Left colon (tissue), 2 donors: ENCODE measurements around the gene SYMPK. TPM values are rescaled to one million over a fixed set of nuclear protein-coding genes. Genes with fewer than 3 reads are reported as not detected.
"Not testable (repeated sequence)": the region's sequence is repeated elsewhere in the genome, so short reads cannot be mapped to it uniquely, and the experiment has no call there.

Source experiments
- ATAC-seq: fragments of 200-7000 bp; cut with Tn5 transposase; one replicate; pipeline ENCODE4 v1.9.1; 2020; ENCODE audit warnings: mild to moderate bottlenecking, moderate library complexity
- DNase-seq, 2 donors: peaks; one replicate each; pipeline ENCODE4 v3.0.0-alpha.2; 2020
- intact Hi-C, 2 donors: fragments of 100-400 bp; cut with DNase I in 1 of 2; cut with micrococcal nuclease in 1 of 2; formaldehyde crosslinking; loops; one replicate each; pipeline versions ENCODE4 v1.11.2 to v1.14.0; 2022; cut with DNase I, micrococcal nuclease
- total RNA-seq, 2 donors: library from RNA; stranded (reverse); fragmentation: NEBNext Ultra II Directional; extraction: Animal tissue kit (Norgen Biotek cat#: 25700); gene quantifications; one replicate each; pipeline ENCODE4 v1.2.1, GENCODE V29; 2021
- donor health status: DM: no; HTN: no; CAD: no.
- donor health status: DM: yes; HTN: yes; CAD: no.

Gene SYMPK
- total RNA-seq, 2 donors from 2014 or later, result 53.8 to 62.7 TPM

DNA sequence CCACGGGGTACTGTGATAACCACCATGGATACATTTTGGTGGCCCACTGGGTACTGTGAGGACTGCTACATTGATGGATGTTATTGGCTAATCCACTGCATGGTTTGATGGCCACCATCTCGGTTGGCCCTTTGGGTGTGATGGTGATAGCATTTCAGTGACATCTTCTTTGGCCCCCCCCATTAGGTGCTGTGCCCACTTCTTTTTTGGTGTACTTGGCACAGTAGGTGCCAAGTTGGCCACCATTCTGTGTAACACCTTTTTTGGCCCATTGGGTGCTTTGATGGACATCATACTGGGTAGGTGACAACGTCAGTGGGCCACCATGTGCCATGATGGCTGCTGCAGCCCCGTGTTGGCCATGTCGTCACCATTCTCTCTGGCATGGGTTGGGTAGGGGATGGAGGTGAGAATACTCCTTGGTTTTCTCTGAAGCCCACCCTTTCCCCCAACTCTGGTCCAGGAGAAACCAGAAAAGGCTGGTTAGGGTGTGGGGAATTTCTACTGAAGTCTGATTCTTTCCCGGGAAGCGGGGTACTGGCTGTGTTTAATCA, 10.3 kb upstream of the SYMPK start:
- ATAC-seq, result no peak
- intact Hi-C loops, result no loop called here
- DNase-seq, result no peak

DNA sequence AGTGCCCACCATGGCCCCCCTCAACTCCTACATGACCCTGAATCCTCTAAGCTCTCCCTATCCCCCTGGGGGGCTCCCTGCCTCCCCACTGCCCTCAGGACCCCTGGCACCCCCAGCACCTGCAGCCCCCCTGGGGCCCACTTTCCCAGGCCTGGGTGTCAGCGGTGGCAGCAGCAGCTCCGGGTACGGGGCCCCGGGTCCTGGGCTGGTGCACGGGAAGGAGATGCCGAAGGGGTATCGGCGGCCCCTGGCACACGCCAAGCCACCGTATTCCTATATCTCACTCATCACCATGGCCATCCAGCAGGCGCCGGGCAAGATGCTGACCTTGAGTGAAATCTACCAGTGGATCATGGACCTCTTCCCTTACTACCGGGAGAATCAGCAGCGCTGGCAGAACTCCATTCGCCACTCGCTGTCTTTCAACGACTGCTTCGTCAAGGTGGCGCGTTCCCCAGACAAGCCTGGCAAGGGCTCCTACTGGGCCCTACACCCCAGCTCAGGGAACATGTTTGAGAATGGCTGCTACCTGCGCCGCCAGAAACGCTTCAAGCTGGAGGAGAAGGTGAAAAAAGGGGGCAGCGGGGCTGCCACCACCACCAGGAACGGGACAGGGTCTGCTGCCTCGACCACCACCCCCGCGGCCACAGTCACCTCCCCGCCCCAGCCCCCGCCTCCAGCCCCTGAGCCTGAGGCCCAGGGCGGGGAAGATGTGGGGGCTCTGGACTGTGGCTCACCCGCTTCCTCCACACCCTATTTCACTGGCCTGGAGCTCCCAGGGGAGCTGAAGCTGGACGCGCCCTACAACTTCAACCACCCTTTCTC, 9.4 kb upstream of the SYMPK start:
- ATAC-seq, result no peak
- DNase-seq, result no peak
- intact Hi-C loops, result no loop called here

DNA sequence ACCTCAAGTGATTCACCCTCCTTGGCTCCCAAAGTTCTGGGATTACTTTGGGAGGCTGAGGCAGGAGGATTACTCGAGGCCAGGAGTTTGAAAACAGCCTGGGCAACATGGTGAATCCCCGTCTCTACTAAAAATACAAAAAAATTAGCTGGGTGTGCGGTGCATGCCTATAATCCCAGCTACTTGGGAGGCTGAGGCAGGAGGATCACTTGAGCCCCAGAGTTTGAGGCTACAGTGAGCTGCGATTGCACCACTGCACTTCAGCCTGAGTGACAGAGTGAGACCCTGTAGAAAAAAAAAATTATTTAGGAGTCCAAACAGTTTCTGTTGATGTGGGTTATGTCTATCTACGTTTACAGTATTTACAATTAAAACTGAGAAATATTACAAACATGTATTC, 7.9 kb upstream of the SYMPK start:
- DNase-seq (no peak), ATAC-seq (no peak)
- intact Hi-C loops, result no loop called here

DNA sequence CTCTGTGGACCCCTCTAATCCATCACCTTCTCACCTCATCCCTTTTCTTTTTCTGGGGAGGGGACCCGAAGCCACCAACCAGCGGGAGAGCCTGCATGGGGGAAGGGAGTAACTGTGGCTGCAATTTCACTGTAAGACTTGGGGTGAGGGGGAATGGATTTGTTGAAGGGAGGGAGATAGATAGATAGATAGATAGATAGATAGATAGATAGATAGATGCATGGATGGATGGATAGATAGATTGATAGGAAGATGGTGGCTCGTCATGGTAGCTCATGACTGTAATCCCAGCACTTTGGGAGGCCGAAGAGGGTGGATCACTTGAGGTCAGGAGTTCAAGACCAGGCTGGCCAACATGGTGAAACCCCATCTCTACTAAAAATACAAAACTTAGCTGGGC, 4.3 kb upstream of the SYMPK start:
- DNase-seq, ATAC-seq, intact Hi-C loops: not testable (repeated sequence)

DNA sequence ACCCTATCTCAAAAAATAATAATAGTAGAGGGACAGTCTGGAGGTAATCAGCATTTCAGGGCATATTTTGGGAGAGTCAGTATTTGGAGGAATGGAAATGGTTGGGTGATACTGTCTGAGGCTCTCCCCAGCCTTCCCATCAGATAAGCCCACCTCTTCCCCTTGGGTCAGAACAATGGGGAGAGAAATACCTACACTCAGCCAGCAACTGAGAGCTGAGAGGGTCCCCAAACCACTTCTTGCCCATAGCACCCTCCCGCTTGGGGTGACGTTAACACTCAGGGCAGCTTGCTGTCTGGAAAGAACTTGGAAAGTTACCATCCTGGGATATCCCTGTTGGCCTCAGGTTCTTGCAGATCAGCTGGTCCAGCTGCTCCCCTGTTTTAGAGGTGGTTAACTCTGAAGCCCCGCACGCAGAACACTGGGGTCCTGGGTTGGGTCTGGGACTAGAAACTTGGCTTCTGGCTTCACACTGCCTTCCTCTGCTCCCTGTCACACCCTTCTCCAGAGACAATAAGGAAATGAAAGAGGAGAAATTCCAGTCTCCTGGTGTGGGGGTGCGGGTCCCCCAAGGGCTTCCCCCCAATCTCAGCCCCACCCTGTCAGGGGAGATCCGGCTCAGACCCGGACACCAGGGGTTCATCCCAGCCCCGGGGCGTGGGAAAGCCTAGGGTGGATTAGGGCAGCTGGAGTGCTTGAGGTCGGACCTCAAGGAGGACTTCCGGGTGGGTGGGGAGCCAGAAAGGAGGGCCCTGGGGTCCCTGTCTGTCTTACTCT, 3.6 kb upstream of the SYMPK start:
- DNase-seq (peak; percentile 58 to 65), ATAC-seq (peak; percentile 27)
- intact Hi-C loops, result no loop called here

DNA sequence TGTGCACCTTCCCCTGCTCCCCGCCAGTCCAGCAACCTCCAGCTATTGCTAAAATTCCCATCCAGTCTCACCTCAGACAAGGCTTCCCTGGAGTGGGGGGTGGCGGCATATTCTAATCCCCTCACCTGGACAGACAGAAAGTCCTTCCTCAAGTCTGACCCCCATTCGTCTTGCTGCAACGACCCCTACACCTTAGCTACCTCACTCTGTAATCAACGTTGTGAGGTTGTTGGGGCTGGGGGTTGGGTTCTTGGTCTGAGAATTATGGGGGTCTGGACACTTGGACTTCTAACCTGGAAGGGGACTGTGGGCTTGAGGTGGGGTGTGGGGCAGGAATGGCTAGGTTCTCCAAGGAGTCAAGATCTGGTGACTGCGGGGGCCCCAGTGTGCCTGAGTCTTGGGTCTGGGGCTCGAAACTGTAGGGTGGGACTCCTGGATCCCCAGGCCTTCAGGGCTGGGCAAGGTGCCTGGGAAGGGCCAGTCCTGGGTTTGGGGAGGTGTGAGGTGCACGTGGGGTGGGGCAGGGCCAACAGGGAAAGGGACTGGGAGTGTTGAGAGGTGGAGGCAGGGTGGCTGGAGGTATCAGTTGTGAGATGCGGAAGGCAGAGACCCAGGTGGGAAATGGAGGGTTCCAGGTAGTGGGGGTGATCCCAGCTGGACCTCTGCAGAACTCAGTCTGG, 2.5 kb upstream of the SYMPK start:
- intact Hi-C loops, result no loop called here
- ATAC-seq, result peak; percentile 11
- DNase-seq, result peak; percentile 50 to 70

DNA sequence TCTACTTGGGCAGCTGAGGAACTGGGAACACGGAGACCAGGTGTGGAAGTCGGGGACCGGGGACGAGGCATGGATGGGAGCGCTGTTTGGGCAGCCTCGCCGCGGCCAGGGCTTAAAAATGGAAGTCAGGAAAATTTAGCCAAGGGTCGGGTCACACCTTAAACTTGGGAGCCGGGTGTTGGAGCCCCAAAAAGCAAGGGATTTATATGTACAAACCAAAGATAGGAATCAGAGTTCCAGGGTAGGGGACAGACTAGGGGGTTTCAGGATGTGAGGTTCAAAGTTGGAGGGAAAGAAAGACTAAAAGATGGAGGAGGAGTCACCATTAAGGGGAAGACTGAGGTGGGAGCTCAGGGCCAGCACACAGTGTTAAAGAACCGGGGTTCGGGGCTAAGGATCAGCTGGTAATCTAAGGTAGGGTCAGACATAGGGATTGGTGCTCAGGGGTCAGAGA, 1.7 kb upstream of the SYMPK start:
- intact Hi-C loops, result no loop called here

DNA sequence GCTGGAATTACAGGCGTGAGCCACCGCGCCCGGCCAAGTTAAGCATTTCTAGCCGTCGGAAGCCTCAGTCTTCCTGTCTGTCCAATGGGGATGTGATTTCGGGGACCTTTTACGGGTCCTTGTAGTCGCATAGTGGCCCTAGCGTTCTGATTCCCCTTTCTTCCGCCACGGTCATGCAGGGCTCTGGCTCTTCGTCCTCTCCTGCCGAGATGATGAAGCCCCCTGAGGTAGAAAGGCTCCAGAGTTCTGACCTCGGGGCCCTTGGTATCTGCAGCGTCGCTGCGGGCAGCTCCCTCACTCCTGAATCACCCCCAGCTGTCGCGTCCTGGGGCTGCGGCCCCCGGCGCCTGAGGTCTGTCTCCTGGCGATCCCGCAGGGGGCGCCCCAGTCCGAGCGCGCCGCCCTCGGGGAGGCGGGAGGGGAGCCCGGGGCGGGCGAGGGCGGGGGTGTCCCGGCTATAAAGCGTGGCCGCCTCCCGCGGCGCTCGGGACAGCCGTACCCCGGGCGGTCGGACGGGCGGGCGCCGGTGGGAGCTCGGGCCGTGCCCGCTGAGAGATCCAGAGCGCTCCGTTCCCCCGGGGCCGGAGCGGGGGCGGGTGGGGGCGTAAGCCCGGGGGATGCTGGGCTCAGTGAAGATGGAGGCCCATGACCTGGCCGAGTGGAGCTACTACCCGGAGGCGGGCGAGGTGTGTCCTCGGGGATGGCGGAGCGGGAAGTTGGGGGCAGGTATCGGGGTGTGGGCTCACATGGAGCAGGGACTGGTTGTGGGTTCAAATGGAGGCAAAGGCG, 1.1 kb upstream of the SYMPK start, which contains the start of gene FOXA3:
Gene FOXA3 (plus strand): TSS at position 487 of the 789 bp plus-strand sequence. CDS start 131 bp downstream, at position 618.
- peak; percentile 67 for ATAC-seq
- DNase-seq, result peak; percentile 68 to 77
- intact Hi-C loops, result no loop called here

More for the DNA sequence above, 1.7 kb upstream of the SYMPK start:
- no peak for DNase-seq
- ATAC-seq, result no peak

DNA sequence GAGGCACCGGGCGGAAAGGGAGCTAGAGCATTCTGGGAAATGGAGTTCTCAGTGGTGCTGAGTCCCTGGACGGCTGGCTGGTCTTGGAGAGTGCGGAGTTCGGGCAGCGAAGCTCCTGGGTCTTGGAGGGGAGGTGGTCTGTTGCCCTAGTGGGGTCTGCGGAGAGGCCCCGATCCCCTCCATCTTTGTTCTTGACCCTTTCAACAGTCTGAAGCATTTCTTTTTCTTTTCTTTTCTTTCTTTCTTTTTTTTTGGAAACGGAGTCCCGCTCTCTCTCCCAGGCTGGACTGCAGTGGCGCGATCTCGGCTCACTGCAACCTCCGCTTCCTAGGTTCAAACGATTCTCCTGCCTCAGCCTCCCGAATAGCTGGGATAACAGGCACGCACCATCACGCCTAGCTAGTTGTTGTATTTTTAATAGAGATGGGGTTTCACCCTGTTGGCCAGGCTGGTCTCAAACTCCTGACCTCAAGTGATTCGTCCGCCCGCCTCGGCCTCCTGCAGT, 440 bp upstream of the SYMPK start:
- intact Hi-C loops, result no loop called here
- ATAC-seq, result no peak
- peak in 1 of 2 donors; percentile 48 for DNase-seq

DNA sequence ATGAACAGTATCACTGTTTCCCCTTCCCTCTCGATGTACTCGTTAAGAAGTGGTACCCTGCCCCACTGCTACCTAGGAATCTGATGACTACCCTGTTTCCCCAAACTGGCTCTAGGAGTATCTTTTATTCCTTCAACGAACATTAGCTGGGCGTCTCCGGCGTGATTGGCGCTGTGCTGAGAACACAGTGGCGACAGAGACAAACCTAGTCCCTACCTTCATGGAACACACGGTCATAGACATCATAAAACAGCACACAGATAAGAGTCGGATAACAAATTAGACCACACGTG, 730 bp downstream of the SYMPK start:
- intact Hi-C loops, result no loop called here
- ATAC-seq (peak; percentile 46), DNase-seq (no peak)

DNA sequence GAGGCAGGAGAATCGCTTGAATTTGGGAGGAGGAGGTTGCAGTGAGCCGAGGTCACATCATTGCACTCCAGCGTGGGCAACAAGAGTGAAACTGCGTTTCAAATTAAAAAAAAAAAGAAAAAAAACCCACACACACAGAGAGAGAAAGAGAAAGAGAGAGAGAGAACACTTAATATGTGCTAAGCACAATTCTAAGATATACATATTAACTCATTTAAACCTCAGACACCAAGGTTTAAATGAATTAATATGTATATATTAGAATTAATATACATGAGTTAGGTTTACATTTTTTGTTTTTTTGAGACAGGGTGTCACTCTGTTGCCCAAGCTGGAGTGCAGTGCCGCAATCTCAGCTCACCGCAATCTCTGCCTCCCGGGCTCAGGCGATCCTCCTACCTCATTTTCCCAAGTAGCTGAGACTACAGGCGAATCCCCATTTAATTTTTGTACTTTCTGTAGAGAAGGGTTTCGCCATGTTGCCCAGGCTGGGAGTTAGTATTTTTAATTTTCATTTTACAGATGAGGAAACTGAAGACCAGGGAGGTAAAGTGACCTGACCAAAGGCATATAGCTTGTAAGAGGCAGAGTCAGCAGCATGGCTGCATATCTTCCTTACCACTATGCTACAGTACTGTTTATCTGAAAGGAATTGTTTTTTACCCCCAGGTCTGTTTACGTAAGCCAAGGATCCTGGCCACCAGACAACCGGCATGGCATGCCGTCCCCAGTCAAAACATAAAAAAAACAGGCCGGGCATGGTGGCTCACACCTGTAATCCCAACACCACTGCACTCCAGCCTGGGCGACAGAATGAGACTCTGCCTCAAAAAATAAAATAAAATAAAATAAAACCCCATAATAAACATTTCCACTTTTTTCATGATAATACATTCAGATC, 2.3 kb downstream of the SYMPK start:
- DNase-seq (no peak), ATAC-seq (no peak)
- intact Hi-C loops, result no loop called here

DNA sequence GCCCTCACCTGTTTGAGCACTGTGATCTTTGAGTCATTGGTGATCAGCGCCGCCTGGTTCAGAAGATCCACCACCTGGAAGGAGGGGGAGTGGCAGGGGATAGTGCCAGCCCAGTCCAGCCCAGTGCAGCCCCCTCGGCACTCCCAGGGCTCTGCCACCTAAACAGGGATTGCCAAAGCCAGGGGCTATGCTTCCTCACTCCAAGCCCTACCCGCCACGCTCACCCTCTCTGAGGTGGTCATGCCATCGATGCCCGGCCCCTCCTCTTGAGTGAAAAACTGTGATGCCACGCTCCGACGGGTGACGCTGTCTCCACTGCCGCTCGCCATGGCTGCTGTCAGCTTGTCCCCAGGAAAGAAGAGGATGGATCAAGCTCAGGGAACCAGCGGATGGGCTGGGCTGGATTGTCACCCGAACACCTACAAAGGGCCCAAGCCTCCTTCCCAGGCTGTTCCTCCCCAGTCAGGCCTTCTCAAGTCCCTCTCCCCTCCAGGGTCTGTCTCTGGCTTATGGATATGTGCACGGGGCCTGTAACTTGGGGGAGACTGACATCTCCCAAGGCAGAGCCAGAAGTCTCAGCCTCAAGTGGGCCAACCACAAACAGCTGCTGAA, 8.7 kb downstream of the SYMPK start:
- no peak for ATAC-seq
- intact Hi-C loops, result no loop called here
- DNase-seq, result no peak

DNA sequence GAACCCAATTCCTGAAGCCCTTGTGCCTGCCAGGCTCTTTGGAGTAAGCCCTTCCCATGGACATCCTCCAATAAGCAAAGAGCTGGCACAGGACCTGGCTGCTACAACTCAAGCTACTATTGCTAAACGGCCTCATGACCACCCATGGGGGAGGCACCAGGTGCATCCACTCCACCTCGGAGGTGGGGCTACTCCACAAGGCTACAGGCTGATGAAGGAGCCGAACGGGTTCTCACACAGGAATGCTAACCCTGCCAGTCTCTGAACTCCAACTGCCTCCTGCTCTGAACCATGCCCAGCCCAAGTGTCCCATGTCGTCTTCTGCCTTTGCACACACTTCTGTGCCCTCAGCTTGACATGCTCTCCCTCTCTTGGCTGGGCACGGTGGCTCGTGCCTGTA, 10.0 kb downstream of the SYMPK start:
- intact Hi-C loops, result no loop called here
- ATAC-seq, result no peak
- no peak for DNase-seq

DNA sequence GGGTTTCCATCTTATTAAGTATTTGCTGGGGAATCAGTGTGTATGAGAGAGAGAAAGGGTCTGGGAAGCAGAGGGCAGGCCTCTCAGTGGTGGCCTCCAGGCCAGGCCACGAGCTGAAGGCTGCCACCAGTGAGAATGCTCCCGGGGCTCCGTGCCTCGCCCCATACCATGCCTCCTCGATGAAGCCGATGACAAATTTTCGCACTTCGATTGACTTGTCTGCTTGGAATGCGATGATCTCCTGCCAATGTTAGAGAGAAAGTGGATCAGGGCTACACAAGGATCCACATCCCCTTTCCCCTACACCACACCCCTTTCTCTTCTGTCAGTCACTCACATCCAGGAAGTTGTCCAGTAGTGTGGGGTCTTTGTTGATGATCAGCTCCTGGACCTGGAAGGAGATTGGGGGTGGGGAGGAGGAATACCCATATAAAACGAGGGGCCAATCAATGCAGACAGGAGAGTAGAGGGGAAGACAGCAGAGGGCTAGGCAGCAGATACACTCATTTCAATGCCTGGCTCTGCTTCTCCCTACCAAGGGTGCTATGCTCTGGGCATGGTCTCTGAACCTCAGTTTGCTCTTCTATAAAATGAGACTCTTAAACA, 10.7 kb downstream of the SYMPK start:
- DNase-seq, result no peak
- intact Hi-C loops, result no loop called here
- ATAC-seq, result no peak

DNA sequence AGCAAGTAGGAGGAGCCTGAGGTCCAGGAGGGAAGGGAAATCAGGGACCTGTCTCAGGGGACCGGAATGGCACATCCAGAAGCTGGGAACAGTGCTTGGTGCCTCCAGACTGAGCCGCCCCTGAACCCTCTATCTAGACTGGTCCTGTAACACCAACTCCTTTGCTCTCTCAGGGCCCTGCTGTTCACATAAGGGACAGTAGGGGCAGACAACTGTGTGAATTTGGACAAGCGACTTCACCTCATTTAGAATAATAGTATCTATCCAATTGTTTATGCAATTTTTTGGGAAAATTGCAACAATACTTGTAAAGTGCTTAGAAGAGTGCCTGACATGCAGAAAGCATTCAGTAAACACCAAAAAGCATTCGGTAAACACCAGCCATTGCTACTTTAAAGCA, 14.0 kb downstream of the SYMPK start:
- ATAC-seq (no peak), DNase-seq (no peak)
- intact Hi-C loops, result no loop called here

DNA sequence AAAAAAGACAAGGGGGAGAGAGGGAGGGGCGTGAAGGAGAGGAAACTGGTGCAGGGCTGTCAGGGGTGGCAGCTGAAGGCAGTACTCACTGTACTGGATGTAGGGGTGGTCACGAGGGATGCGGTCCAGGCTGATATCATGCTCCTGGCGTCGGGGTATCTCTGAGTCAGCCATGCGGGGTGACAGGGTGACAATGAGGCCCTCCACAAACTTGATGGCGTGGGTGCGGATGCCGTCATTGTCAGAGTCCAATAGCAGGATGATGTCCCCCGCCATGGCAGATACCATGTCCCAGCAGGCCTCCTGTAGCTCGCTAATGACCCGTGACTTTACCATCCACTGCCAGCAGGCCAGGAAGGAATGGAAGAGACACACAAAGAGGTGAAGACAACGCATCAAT, 15.3 kb downstream of the SYMPK start:
- intact Hi-C loops, result no loop called here
- no peak for DNase-seq
- no peak for ATAC-seq

DNA sequence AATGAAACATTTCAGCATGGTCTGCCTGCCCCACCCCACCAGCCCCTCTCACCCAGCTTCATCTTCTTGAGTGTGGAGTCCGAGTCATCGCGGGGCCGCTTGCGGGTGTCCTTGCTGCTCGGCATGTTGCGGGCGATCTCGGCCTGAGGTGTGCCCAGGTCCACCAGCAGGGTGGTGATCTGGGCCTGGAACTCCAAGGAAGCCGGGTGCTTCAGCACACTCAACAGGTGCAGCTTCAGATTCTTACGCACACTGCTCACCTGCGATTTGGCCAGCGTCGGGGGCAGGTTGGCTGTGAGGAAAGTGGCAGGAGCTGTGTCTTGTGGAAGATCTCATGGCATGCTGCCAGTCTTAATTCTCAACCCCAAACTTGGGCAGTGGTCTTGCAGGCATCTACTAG, 20.7 kb downstream of the SYMPK start:
- ATAC-seq, result no peak
- DNase-seq, result no peak

More for the DNA sequence above, 20.7 kb downstream of the SYMPK start:
- intact Hi-C loops, result no loop called here
